ENCODE results near the gene CPA1.

DNA sequence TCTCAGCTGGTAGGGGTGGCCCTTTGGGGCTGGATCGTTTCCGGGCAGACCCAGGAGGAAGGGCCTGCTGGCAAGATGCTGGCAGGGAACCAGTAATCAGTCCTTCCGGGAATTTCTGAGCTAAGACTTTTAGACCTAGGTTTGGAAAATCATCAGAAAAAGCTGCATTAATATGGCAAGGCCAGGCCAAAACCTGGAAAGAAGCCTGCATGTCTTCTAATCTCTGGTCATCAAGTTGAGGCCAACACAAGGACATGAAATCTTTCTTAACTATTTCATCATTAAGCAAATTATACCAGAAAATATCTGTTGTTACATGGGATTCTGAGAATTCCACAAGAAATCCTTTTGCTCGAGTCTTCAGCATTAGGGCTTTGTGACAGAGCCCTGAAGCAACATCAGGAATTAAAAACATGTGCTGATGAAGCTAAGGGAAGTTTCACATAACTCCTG is 19.9 kb downstream of the CPA1 start:
- no peak for TF ChIP-seq EP300 (IDR thresholded peaks at IDR 0.05; ENCODE audit: low read depth in 2 of 2, low read length in 2 of 2)
- TF ChIP-seq EP300 (CRISPR knock-in tag; IDR thresholded peaks at IDR 0.05; ENCODE audit: borderline replicate concordance), result no peak
- no peak for TF ChIP-seq POLR2A (IDR thresholded peaks at IDR 0.05; ENCODE audit: insufficient read depth in 1 of 2, low read depth in 2 of 2, low read length in 2 of 2)
- TF ChIP-seq ZMYM3 (CRISPR knock-in tag; IDR thresholded peaks at IDR 0.05), result no peak
- TF ChIP-seq ZNF24 (IDR thresholded peaks at IDR 0.05), result no peak
- no peak for TF ChIP-seq MED8 (CRISPR knock-in tag; IDR thresholded peaks at IDR 0.05; ENCODE audit: insufficient replicate concordance)
- no peak for TF ChIP-seq POLR2AphosphoS5 (IDR thresholded peaks at IDR 0.05; ENCODE audit: low read depth, low read length)
- TF ChIP-seq, protein P1, sequence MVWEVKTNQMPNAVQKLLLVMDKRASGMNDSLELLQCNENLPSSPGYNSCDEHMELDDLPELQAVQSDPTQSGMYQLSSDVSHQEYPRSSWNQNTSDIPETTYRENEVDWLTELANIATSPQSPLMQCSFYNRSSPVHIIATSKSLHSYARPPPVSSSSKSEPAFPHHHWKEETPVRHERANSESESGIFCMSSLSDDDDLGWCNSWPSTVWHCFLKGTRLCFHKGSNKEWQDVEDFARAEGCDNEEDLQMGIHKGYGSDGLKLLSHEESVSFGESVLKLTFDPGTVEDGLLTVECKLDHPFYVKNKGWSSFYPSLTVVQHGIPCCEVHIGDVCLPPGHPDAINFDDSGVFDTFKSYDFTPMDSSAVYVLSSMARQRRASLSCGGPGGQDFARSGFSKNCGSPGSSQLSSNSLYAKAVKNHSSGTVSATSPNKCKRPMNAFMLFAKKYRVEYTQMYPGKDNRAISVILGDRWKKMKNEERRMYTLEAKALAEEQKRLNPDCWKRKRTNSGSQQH (CRISPR knock-in tag; IDR thresholded peaks at IDR 0.05; ENCODE audit: low read depth), result no peak
- TF ChIP-seq, protein P2, sequence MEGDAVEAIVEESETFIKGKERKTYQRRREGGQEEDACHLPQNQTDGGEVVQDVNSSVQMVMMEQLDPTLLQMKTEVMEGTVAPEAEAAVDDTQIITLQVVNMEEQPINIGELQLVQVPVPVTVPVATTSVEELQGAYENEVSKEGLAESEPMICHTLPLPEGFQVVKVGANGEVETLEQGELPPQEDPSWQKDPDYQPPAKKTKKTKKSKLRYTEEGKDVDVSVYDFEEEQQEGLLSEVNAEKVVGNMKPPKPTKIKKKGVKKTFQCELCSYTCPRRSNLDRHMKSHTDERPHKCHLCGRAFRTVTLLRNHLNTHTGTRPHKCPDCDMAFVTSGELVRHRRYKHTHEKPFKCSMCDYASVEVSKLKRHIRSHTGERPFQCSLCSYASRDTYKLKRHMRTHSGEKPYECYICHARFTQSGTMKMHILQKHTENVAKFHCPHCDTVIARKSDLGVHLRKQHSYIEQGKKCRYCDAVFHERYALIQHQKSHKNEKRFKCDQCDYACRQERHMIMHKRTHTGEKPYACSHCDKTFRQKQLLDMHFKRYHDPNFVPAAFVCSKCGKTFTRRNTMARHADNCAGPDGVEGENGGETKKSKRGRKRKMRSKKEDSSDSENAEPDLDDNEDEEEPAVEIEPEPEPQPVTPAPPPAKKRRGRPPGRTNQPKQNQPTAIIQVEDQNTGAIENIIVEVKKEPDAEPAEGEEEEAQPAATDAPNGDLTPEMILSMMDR (CRISPR knock-in tag; IDR thresholded peaks at IDR 0.05), result no peak
- TF ChIP-seq ARID2 (CRISPR knock-in tag; IDR thresholded peaks at IDR 0.05; ENCODE audit: borderline replicate concordance), result no peak
- TF ChIP-seq, protein P3, sequence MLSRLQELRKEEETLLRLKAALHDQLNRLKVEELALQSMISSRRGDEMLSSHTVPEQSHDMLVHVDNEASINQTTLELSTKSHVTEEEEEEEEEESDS (CRISPR knock-in tag; IDR thresholded peaks at IDR 0.05; ENCODE audit: borderline replicate concordance), result no peak
- TF ChIP-seq, protein P4, sequence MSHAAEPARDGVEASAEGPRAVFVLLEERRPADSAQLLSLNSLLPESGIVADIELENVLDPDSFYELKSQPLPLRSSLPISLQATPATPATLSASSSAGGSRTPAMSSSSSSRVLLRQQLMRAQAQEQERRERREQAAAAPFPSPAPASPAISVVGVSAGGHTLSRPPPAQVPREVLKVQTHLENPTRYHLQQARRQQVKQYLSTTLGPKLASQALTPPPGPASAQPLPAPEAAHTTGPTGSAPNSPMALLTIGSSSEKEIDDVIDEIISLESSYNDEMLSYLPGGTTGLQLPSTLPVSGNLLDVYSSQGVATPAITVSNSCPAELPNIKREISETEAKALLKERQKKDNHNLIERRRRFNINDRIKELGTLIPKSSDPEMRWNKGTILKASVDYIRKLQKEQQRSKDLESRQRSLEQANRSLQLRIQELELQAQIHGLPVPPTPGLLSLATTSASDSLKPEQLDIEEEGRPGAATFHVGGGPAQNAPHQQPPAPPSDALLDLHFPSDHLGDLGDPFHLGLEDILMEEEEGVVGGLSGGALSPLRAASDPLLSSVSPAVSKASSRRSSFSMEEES (CRISPR knock-in tag; IDR thresholded peaks at IDR 0.05), result no peak
- no peak for TF ChIP-seq RAD51 (IDR thresholded peaks at IDR 0.05; ENCODE audit: borderline replicate concordance)
- no peak for TF ChIP-seq NR2C2 (CRISPR knock-in tag; IDR thresholded peaks at IDR 0.05; ENCODE audit: borderline replicate concordance)
